ENCODE results near the gene PAX2. TPM values are rescaled to one million over a fixed set of nuclear protein-coding genes. Genes with fewer than 3 reads are reported as not detected.

Gene PAX2
- total RNA-seq, 6 experiments from 2014 or later = not detected

- peak overlapping the region; percentile 83 for H3K4me3 Mint-ChIP-seq
- H3K9me3 Mint-ChIP-seq = no peaks in the 10 kb centered on the region
- no peak overlapping the region for H3K27ac Mint-ChIP-seq
- DNase-seq = no peak
- no peaks in the 10 kb centered on the region for H3K36me3 Mint-ChIP-seq (ENCODE audit: low read depth)
- H3K27me3 Mint-ChIP-seq (ENCODE audit: insufficient read depth) = peaks cover 59% of the 10 kb centered on the region
- peaks cover 35% of the 10 kb centered on the region for H3K4me1 Mint-ChIP-seq (ENCODE audit: low read depth)
- TF ChIP-seq, protein P1, sequence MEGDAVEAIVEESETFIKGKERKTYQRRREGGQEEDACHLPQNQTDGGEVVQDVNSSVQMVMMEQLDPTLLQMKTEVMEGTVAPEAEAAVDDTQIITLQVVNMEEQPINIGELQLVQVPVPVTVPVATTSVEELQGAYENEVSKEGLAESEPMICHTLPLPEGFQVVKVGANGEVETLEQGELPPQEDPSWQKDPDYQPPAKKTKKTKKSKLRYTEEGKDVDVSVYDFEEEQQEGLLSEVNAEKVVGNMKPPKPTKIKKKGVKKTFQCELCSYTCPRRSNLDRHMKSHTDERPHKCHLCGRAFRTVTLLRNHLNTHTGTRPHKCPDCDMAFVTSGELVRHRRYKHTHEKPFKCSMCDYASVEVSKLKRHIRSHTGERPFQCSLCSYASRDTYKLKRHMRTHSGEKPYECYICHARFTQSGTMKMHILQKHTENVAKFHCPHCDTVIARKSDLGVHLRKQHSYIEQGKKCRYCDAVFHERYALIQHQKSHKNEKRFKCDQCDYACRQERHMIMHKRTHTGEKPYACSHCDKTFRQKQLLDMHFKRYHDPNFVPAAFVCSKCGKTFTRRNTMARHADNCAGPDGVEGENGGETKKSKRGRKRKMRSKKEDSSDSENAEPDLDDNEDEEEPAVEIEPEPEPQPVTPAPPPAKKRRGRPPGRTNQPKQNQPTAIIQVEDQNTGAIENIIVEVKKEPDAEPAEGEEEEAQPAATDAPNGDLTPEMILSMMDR (IDR thresholded peaks at IDR 0.05) = no peak
Observed at GRCh38 chr10:100731407-100732240, 13.8 kb upstream of the PAX2 start.

GRCh38 chr10:100732241-100732596 lies 13.2 kb upstream of the PAX2 start:
- Mint-ChIP-seq H3K9me3 (no peaks in the 10 kb centered on the region), H3K27me3 (ENCODE audit: insufficient read depth) (peaks cover 65% of the 10 kb centered on the region)
- no peak for DNase-seq

GRCh38 chr10:100733329-100733728 lies 12.1 kb upstream of the PAX2 start:
- Mint-ChIP-seq H3K27ac (no peak overlapping the region), H3K4me1 (ENCODE audit: low read depth) (peaks cover 35% of the 10 kb centered on the region), H3K9me3 (no peaks in the 10 kb centered on the region), H3K4me3 (no peak overlapping the region), H3K36me3 (ENCODE audit: low read depth) (no peaks in the 10 kb centered on the region), H3K27me3 (ENCODE audit: insufficient read depth) (peaks cover 70% of the 10 kb centered on the region)
- no peak for DNase-seq
- TF ChIP-seq, protein P1 (IDR thresholded peaks at IDR 0.05) = no peak

More at GRCh38 chr10:100732241-100732596, 13.2 kb upstream of the PAX2 start:
- Mint-ChIP-seq H3K4me3 (no peak overlapping the region), H3K27ac (no peak overlapping the region), H3K36me3 (ENCODE audit: low read depth) (no peaks in the 10 kb centered on the region), H3K4me1 (ENCODE audit: low read depth) (peaks cover 35% of the 10 kb centered on the region)
- TF ChIP-seq, protein P1 (IDR thresholded peaks at IDR 0.05) = no peak

DNA sequence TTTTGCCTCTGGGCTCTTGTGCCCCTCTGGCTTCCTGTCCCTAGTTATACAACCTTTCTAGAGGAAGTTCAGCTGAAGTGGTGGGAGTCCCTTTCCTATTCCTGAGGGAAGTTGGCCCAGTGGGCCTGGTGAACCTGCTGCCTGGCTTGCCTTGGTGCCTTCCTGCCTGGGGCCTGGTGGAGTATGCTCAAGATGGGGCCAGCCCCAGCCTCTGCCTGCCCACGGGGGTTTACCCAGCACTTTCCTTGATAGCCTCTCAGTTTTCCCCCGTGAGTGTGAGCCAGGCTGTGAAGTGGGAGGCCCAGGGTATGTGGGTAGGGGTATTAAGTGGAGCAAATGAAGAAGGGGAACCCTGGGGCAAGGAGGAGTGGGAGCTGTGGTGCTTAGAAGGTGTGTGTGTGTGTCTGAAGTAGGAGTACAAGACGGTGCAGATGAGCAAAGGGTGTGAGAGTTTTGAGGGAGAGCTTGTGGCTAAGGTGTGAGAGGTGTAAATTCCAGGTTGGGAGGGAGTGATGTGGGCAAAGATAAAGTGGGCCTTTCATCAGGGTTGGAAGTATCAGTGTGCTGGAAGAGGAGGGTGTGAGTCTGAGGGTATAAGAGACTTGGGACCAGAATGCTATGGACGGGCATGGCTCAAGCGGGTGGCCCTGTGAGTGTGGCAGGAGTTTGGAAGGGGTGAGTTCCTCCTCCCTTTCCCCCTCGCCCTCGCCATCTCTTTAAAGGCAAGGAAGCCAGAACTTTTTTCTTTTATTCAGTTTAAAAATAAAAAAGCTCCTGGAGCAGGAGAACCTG lies 10.9 kb upstream of the PAX2 start:
- Mint-ChIP-seq H3K4me1 (ENCODE audit: low read depth) (peaks cover 27% of the 10 kb centered on the region), H3K4me3 (peak overlapping the region; percentile 48; the same call in 1 of the 2 replicates), H3K9me3 (no peaks in the 10 kb centered on the region), H3K27me3 (ENCODE audit: insufficient read depth) (peaks cover 72% of the 10 kb centered on the region), H3K27ac (no peak overlapping the region), H3K36me3 (ENCODE audit: low read depth) (no peaks in the 10 kb centered on the region)
- TF ChIP-seq, protein P1 (IDR thresholded peaks at IDR 0.05) = no peak
- DNase-seq = no peak

GRCh38 chr10:100735087-100735336 lies 10.4 kb upstream of the PAX2 start:
- Mint-ChIP-seq H3K27ac (no peak overlapping the region), H3K4me1 (ENCODE audit: low read depth) (peaks cover 25% of the 10 kb centered on the region), H3K27me3 (ENCODE audit: insufficient read depth) (peaks cover 73% of the 10 kb centered on the region), H3K36me3 (ENCODE audit: low read depth) (no peaks in the 10 kb centered on the region), H3K4me3 (peak overlapping the region; percentile 48; the same call in 1 of the 2 replicates), H3K9me3 (no peaks in the 10 kb centered on the region)
- TF ChIP-seq, protein P1 (IDR thresholded peaks at IDR 0.05) = no peak
- no peak for DNase-seq
